ENCODE measurements around the gene VPS50.

DNA sequence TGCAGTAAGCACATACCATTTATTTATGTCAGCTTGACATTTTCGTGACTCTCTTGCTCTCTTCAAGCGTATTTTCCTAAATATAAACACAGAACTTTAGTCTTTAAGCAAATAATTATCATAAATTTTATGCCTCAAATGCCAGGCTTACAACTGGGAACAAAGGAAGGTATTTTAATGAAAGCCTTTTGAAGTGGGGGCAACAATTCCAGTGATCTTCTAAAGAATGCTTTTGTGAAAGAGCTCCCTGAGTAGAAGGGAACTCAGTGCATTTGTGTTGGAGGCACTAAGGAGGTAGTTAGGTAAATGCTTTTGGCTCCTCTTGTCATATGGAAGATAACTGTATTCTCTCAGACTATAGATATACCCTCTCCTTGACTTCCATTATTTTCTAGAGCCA, 104.9 kb downstream of the VPS50 start:
- TF ChIP-seq, protein P1, sequence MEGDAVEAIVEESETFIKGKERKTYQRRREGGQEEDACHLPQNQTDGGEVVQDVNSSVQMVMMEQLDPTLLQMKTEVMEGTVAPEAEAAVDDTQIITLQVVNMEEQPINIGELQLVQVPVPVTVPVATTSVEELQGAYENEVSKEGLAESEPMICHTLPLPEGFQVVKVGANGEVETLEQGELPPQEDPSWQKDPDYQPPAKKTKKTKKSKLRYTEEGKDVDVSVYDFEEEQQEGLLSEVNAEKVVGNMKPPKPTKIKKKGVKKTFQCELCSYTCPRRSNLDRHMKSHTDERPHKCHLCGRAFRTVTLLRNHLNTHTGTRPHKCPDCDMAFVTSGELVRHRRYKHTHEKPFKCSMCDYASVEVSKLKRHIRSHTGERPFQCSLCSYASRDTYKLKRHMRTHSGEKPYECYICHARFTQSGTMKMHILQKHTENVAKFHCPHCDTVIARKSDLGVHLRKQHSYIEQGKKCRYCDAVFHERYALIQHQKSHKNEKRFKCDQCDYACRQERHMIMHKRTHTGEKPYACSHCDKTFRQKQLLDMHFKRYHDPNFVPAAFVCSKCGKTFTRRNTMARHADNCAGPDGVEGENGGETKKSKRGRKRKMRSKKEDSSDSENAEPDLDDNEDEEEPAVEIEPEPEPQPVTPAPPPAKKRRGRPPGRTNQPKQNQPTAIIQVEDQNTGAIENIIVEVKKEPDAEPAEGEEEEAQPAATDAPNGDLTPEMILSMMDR (IDR thresholded peaks at IDR 0.05): no peak
- no peak for TF ChIP-seq POLR2A (IDR thresholded peaks at IDR 0.05)
